NCI-H2081 treated with DMSO at 0.1 percent for 48 hours (cell line): ENCODE measurements around the gene ENO1.
A peak's percentile ranks its signal among the peaks of the same experiment; 100 is the strongest.

Source experiments
- DNase-seq: peaks from one replicate; lab custom pipeline; 2025; lab: John Stamatoyannopoulos, UW

The ENO1 gene

DNA sequence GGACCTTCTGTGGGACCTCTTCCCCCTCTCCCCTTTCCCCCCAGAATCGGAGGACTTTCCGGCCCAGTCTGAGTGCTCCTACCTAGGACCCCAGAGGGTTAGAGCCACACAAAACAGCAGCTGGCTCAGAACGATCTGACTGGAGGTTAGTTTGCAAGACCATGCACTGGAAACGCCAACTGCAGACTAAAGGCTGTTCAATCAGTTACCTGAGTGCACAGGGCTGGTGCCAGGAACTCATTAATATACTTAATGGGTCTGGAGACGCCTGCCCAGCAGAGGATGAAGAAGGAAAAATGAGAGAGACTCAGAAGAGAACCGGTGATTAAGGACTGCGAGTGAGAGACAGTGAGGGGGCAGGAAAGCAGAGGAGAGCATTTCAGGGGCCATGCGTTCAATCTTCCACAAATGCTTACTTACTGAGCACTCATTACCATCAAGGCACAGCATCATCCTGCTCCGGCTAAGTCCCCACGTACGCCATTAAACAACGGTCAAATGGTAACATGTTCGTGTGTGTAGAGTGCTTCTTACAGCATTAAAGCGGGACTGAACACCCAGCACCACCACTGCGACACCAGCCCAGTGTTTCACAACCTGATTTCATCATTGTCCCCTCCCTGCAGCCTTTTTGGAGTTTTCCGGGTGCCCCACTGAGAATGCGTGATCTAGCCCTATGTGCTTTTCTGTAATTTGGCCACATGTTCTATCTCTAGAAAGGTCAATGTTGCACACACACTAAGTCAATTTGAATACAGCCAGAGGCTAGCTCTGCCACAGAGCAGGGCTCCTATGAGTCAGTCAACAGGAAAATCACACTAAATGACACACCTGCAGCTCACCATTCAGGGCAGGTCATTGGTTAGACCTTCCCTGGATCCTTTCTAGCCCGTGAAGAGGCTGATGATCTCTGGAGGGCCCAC lies 7.6 kb downstream of the ENO1 start:
- DNase-seq, result no peak

DNA sequence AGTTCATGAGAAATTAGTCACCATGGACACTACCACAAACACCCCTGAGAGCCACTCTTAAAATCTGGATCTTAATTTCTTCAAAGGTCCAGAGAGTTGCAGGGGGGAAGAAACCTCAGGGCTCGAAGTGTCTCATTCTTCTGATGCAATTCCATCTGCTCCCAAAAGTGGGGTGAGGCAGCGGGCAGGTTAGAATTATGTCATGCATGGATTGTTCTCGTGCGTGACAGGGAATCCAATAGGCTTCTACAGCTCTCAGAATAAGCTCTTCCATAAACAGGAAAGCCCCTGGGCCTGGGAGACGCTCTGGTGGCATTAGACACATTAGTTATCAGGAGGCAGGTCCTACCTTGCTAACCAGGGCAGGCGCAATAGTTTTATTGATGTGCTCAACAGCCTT lies 8.4 kb downstream of the ENO1 start:
- DNase-seq, result no peak

DNA sequence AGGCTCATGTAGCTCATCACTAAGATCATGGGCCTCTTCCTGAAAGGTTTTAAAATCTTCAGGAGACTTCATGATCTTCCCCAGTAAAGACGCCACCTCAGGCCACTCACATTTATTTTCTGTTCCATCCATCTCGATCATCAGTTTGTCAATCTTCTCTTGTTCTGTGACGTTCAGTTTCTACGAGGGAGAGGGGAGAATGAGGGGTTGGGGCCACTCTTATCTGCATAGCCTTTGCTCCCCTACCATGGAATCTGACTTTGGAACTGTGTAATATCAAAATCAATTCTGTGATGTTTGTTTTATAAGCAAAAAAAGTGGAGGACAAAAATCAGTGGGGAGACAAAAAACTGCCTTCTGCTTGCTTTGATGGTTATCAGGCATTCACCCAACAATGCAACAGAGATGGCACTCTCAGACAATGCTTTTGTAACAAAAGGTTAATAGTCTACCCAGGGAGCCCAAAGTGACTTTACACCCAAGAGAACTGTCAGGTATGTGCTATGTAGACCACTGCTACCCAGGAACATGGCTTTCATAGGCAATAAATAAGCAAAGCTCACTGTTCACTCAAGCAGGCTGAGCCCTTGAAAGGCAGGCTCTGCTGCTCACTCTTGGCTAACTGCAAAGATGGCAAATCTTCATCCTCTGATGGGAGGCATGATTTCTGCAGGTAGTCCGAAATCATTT lies 10.5 kb downstream of the ENO1 start:
- no peak for DNase-seq

DNA sequence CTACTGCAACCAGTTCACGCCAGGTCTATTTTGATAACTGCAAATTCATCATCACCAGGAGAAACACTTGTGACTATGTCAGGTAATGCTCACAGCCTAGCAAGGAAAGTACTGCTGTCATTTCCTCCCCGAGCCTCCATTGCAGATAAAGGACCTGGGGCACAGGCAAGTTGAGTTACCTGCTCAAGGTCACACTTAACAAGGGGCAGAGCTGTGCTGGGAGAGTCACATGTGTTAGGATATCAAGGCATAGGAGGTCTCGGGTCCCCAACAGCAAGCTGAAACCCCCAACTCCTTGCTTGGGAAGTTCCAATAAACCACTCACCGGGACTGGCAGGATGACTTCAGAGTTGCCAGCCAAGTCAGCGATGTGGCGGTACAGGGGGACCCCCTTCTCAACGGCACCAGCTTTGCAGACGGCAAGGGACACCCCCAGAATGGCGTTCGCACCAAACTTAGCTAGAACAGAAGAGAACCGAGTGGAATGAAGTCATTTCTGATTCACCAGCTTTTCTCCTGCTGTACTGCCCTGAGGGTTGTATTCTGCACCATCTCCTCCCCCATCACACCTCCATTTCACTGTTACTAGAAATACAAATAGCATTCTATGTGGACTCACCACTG lies 11.6 kb downstream of the ENO1 start:
- DNase-seq, result no peak

DNA sequence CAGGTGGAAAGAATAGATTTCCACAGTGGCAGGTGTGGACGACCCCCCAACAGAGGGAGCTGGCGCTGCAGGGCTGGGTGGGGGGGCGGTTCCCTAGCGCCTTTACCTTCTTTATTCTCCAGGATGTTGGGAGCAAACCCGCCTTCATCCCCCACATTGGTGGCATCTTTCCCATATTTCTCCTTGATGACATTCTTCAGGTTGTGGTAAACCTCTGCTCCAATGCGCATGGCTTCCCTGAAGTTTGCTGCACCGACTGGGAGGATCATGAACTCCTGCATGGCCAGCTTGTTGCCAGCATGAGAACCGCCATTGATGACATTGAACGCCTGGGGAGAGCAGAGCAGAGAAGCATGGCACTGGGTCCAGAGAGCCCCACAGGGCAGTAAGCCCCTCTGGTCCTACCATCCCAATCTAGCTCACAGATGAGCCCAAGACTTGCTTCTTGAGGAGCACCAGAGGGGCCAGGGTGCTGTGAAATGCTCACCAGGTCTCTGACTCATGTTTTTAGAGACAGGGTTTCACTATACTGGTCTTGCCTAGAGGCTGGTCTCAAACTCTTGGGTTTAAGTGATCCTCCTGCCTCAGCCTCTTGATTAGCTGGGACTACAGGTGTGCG lies 12.2 kb downstream of the ENO1 start:
- no peak for DNase-seq

DNA sequence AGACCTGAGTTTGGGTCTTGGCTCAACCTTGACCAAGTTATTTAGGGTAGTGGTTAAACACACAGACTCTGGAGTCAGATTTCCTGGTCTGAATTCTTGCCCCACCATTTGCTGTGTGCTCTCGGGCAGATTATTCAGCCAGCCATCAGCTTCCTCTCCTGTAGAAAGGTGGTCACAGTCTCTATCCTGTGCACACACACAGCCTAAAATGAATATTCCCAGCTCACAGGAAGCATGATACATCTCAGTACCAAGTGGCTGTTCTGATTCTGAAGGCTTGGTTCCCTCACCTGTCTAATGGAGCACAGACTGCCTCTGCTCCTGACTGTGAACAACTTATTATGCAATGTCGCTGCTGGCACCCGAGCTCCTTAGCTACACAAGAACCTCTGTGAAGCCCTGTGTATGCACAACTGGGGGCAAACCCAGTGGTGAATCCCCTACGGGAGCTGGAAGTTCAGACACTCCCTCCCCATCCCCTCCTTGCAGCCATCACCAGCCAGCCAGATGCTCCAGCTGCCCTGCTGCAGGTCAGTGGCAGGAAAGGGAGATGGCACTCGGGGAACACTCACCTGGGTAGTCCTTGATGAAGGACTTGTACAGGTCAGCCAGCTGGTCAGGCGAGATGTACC lies 13.7 kb downstream of the ENO1 start:
- DNase-seq, result no peak

DNA sequence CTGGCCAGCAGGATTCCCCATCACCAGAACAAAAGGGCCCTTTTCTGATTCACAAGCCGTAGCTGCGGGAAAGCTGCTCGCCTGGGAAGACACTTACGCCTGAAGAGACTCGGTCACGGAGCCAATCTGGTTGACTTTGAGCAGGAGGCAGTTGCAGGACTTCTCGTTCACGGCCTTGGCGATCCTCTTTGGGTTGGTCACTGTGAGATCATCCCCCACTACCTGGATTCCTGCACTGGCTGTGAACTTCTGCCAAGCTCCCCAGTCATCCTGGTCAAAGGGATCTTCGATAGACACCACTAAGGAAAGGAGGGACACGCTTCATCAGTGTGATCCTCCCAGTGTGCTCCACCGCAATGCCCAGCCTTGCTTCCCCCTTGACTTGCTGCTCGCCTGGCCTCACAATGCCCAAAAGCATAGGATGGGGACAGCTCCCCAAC lies 14.7 kb downstream of the ENO1 start:
- DNase-seq, result no peak

DNA sequence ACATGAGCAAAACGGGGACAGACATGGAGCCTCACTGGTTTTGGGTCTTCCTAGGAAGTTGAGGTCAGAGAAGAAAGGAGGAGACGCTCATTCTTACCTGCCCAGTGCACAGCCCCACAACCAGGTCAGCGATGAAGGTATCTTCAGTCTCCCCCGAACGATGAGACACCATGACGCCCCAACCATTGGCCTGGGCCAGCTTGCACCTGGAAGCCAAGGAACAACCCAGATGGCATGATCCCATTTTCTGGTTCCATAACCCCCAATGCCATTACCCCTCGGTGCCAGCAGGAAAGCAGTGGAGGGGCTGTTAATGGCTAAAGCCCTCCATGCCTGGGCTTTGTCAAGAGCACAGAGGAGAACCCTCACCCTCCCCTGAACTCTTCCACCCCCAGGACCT lies 15.3 kb downstream of the ENO1 start:
- no peak for DNase-seq

DNA sequence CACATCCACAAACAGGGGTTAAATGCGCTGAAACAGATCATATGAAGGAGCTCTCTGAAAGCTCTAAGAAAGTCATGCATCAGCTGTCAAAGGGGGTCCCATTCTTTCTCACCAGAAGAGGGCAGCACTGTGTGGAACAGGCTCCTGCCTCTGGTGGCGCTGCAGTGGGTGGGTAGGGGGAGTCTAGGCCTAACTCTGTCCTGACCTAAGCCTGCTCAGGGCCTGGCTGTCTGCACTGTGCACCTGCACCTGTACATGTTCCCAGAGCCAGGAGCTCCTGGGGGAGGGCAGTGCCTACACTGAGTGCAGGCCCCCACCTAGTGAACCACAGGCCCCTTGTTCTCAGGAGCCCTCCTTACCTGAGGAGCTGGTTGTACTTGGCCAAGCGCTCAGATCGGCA lies 16.0 kb downstream of the ENO1 start:
- no peak for DNase-seq

DNA sequence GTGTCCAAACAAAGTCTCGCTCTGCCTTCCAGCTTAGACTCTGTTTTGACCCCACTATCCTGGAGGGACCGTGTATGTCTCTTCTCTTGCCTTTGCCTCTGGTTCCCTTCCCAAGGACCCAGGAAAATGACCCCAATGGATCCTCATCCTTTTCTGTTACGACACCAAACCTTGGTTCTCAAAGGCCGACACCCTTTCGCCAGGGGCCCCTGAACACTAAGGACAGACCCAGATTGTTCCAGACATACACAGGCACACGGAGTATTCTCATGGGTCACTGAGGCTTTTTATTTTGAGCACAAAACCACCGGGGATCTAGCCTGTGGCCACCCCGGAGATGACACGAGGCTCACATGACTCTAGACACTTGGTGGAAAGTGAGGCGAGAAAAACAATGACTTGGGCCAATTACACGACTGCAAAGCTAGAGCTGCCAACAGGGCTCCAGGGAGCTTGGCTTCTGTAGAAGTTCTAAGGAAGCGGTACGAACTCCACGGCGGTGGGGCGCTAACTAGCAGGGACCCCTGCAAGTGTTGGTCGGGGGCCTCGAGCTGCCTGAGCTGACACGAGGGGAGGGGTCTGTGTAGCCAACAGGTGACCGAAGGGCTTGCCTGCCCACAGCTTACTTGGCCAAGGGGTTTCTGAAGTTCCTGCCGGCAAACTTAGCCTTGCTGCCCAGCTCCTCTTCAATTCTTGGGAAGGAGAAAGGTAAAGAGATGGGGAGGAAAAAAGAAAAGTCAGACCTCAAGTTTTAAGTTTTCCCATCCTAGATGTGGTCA lies 17.6 kb downstream of the ENO1 start:
- DNase-seq, result no peak

DNA sequence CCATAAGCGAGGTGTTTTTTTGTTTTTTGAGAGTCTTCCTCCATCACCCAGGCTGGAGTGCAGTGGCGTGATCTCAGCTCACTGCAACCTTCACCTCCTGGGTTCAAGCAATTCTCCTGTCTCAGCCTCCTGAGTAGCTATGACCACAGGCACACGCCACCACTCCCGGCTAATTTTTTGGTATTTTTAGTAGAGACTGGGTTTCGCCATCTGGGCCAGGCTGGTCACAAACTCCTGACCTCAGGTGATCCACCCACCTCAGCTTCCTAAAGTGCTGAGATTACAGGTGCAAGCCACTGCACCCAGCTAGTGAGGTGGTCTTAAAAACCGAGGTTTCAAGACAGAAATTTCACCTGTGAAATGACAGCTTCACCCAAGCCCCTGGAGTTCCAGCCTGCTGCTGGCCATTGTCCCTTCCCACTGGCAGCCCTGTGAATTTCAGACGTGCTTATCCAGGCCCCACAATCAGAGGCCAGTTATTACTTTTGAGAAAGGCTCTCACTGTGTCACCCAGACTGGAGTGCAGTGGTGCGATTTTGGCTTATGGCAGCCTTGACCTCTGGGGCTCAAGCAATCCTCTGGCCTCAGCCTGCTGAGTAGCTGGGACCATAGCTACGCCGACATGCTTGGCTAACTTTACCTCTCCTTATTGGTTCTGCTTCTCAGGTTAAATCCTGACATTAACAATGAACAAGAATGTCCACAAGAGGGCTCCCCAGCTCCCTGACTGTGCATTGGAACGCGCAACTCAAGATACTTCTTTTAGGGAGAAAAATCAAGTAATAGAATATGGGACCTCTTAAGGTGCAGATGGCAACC lies 19.4 kb downstream of the ENO1 start:
- no peak for DNase-seq

DNA sequence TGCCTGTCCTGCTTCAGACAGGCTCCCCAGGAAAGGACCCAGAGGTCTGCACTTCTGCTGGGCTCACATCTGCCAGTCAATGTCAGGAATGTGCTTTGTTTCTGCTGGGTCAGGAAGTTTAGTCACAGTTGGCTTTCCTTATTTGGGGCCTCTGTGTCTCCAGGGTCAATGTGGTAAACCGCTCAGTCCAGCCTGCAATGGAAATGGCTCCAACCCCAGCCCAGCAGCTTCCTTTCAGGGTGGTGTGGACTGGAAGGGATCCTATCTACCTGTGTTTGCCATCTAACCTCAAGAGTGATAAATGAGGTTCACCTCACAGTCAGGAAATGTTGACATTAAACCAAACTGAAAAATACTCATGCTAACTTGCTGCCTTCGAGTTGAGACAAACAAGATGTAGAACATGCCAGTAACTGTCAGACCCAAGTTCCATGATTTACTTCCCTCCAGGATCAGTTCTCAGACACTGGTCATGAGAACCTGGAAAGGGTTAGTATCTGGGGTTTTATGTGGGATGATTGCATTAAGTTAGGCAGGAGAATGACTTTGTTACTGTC lies 20.3 kb downstream of the ENO1 start:
- DNase-seq, result no peak

DNA sequence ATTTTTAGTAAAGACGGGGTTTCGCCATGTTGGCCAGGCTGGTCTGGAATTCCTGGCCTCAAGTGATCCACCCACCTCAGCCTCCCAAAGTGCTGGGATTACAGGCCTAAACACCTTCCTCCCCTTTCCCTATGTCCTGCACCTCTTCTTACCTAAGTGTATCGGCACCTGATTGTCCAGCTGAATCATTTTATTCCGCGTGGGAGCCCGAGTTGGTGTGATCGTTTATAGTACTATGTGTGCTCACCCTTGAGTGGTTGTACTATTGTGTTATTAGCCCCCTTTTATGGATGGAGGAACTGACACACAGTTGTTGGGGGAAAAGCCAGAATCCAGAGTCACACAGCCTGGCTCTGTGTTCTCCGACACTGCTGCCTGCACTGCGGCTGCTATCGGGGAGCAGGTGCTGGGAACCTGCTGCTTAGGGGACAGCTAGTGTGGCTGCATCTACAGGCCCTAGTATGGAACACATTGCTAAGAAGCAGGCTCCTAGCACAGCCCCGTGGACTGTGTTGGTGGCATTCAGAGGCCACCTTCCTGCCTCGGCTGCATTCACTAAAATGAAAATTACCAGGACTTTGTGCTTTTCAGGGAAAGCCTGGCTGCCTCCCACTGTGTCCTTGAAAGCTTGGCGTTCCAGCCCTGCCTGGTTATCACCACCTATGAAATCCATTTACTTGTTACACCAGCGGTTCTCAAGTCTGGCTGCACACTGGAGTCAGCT lies 21.6 kb downstream of the ENO1 start:
- no peak for DNase-seq

DNA sequence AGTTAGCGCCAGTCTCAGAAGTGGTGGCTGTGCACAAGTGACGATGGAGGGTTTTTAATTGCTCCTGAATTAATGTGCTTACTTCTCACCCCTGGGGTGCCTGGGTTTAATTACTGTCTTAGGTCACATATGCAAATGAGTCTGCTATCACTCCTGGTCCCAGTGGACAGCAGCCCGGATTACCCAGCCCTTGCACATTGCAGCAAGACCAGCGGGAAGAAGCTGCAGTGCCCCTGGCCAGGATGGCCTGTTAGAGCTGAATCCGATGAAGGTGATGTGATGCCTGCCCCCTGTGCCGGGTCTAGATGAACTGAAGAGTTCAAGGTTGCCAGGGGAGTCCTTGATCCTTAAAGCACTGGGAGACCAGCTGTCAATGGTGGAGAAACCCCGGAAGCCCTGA lies 24.2 kb downstream of the ENO1 start:
- no peak for DNase-seq

DNA sequence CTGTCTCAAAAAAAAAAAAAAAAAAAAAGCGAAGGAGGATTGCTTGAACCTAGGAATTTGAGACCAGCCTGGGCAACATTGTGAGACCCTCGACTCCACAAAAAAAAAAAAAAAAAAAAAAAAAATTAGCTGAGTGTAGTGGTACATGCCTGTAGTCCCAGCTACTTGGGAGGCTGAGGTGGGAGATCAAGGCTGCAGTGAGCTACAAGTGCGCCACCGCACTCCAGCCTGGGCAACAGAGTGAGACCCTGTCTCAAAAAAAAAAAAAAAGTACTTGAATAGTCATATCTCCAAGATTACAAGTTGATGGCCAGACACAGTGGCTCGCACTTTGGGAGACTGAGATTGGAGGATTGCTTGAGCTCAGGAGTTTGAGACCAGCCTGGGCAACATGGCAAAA lies 27.4 kb downstream of the ENO1 start:
- DNase-seq, result no peak

DNA sequence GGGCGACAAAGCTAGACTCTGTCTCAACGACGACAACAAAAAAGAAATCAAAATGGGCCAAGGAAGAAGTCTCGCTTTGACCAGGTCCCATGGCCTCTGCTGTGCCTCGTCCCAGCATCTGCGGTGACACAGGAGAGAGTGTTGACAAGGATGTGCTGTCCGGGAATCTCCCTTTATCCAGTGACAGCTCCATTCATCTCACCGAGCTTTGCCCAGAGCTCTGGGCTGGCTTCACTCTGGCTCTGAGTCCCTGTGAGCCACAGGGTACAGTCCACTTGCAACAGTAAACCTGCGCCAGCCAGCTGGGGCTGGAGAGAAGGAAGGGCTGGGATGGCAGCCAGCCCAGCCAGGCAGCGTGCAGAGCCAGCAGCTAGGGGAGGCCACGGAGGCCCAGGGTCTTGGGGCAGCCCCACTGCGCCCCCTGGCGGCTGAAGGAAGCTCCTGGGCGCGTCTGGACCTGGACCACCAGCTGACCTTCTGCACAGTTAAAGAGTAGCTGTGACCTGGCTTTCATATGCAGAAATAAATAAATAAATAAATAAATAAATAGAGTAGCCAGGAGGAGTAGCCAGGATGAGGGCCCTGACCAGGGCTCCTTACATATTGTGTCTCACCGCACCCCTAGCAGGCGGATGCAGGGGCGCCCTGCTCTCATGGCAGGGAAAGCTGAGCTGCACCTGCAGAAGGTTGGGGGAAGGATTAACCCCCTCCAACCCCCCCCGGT lies 29.7 kb downstream of the ENO1 start:
- peak; percentile 80 for DNase-seq

DNA sequence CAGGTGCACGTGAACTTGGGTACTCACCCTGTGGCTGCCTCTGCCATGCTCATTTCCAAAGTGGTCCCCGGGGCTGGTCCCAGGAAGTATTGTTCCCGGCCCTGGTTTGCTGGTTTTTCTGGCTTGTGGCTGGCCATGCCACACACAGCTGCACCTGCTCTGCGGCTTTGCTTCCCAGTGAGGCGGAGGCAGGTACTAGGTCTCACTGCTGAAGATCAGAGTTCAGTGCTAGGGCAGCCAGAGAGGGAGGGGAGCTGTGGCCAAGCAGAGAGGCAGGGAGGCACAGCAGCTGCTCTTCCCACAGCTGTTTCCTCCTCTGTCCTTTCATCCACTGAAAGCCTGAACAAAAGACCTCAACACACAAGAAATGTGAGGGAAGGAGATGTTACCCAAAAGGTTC lies 30.5 kb downstream of the ENO1 start:
- no peak for DNase-seq

DNA sequence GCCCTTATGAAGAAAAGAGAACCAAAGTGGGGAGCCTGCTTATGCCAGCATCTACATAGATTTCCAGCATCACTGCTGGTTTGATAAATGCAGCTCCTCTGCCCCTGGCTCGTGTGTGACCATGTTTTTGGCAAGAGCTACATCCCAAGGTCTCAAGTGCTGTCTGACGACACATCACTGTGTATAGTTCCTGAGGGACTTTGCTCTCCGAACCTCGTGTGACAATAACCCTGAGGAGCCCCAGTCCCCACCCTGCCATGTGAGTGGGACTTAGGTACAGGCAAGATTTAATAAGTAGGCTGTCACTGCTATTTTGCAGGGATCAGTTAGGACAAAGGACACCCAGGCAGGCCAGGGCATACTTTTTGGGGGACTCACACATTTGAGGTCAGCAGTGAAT lies 32.2 kb downstream of the ENO1 start:
- no peak for DNase-seq
